Left hindlimb (tissue), 1 donor: ENCODE measurements around the gene RBM47.
"Not testable (repeated sequence)": the region's sequence is repeated elsewhere in the genome, so short reads cannot be mapped to it uniquely, and the experiment has no call there.

Source experiments
- DNase-seq: peaks from one replicate; pipeline ENCODE4 v3.0.0-alpha.2; 2018

Gene RBM47

GRCh38 chr4:40401096-40401495, 228.6 kb downstream of the RBM47 start:
- no peak for DNase-seq

DNA sequence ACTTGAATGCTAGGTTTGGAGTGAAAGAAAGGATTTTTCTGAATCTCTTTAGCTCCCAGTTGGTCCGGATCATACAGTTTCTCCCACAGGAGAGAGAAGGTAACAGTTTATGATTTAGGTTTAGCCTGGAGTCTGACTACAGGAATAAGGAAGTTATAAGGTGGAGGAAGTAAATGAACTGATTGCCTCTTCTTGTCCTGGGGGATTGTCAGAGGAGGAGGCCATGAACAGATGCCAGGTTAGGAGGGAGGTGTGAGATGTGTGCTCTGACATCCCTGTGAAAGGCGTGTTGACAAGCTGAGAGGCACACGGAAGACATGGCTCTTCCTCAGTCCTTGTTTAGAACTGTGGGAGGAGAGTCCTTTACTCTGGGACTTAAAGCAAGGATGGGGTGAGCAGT, 230.1 kb downstream of the RBM47 start:
- DNase-seq = no peak

GRCh38 chr4:40395908-40396793, 233.5 kb downstream of the RBM47 start:
- DNase-seq = no peak

GRCh38 chr4:40395166-40395900, 234.3 kb downstream of the RBM47 start:
- no peak for DNase-seq

- no peak for DNase-seq
Observed at GRCh38 chr4:40394236-40394635, 235.4 kb downstream of the RBM47 start.

GRCh38 chr4:40392241-40392640, 237.4 kb downstream of the RBM47 start:
- not testable (repeated sequence) for DNase-seq

DNA sequence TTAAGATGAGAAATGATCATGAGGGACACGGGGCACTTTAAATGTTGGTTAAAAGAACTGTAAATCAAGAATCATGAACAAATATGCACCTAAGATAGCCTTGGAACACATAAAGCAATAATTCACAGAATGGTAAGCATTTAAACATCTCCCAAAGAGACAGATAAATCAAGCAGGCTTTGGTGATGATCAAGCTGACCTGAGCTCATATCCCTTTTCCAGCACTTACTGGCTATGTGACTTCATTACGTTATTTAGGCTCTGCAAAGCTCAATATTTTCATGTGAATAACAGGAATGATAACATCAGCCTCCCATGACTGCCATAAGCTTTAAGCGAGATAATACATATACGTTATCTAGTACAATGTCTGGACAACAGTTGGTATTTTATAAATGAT, 239.7 kb downstream of the RBM47 start:
- DNase-seq = no peak

GRCh38 chr4:40388239-40388638, 241.4 kb downstream of the RBM47 start:
- no peak for DNase-seq

DNA sequence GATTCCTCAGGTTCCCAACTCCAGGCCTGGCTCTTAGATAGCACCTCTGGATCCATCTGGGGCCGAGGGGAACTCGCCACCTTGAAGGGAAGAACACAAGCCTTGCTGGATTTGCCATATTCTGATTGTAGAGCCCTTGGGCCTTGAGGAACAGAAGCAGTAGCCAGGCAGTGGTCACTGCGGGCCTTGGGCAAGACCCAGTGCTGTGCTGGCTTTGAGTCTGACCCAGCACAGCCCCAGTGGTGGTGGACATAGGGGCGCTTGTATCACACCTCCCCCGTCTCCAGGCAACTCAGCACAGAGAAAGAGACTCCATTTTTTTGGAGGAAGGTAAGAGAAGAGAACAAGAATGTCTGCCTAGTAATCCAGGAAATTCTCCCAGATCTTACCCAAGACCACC, 249.0 kb downstream of the RBM47 start:
- DNase-seq = no peak

DNA sequence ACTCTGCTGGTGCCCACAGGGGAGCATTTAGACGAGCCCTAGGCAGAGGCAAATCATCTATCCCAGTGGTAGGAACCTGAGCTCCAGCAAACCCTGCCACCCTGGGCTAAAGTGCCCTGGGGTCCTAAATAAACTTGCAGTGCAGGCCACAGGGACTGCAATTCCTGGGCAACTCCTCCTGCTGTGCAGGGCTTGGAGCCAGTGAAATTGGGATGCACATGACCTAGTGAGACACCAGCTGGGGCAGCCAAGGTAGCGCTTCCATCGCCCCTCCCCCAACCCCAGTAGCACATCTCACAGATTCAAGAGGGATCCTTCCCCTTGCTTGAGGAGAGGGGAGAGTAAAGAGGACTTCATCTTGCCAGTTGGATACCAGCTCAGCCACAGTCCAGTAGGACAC, 250.4 kb downstream of the RBM47 start:
- DNase-seq = no peak

GRCh38 chr4:40378619-40379018, 251.0 kb downstream of the RBM47 start:
- no peak for DNase-seq

DNA sequence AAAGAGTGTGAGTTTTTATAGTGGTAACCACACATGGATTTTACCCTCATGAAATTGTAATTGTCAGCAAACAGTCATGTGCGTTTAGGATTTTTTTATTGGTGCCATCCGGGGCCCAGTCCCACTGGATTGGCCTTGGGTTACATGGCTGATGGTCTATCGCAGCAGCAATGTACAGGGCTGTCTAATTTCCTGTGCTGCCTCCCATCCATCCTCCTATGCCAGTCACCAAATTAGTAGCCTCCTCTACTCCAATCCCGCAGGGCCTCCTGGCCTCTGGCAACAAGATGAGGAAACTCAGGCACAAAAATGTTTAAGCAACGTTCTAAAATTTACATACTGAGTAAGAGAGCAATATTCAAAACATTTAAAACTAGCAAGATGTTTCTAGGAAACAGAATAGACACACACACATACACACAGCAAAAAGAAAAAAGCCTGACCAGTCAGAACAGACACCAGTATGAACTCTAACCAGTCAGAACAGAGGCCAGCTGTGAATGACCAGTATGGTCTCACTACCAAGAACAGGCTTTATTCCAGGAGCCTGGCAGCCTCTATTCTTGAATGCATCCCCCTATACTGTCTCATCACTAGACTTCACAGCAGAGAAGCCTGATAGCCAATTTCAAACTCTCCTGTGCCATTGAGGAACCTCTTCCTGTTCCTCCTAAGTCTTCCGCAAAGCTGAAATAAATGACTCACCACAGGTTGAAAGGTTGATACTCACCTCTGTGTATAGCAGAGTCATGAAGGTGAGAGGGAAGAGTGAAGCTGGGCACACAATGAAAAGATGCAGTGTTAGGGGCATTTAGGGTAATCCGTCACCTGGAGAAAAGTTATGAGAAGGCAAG, 251.9 kb downstream of the RBM47 start:
- DNase-seq = no peak

- DNase-seq = no peak
Observed at GRCh38 chr4:40375620-40376019, 254.0 kb downstream of the RBM47 start.

DNA sequence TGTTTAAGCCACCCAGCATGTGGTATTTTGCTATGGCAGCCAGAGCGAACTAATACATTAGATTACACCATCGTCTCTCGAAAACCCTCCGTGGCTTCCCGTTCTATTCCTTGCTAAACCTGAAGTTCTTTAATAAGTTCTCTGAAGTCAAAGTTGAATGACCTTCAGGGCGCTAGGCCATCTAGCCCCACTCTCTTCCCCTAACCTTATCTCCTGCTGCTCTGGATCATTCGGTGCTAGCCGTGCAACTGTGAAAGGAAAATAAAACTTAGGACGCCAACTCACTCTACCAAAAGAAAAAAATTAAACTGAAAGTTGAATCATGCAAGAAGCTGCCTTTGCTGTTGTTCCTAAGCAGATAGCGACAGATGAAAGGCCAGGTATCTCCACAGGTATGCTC, 254.6 kb downstream of the RBM47 start:
- DNase-seq = no peak

- DNase-seq = no peak
Observed at GRCh38 chr4:40373636-40374035, 256.0 kb downstream of the RBM47 start.
